Measurements from ENCODE around the gene G6PC2.

Gene G6PC2

GRCh38 chr2:168897449-168897848, 3.6 kb upstream of the G6PC2 start:
- ChIA-PET CTCF (no interaction called here), POLR2A (no interaction called here)
- TF ChIP-seq CTCF (IDR thresholded peaks at IDR 0.05; ENCODE audit: insufficient read depth, low read length, missing control alignments) = no peak
- H3K4me3 ChIP-seq (ENCODE audit: low read depth, low read length) = no peak overlapping the region
- no peak for DNase-seq (ENCODE audit: low read depth, low spot score)

GRCh38 chr2:168903888-168904287, 2.8 kb downstream of the G6PC2 start:
- no peak overlapping the region for H3K4me3 ChIP-seq (ENCODE audit: low read depth, low read length)
- no peak for DNase-seq (ENCODE audit: low read depth, low spot score)
- POLR2A ChIA-PET = no interaction called here
- CTCF ChIA-PET = no interaction called here
- TF ChIP-seq CTCF (IDR thresholded peaks at IDR 0.05; ENCODE audit: insufficient read depth, low read length, missing control alignments) = no peak

GRCh38 chr2:168904358-168904757, 3.3 kb downstream of the G6PC2 start:
- no peak overlapping the region for H3K4me3 ChIP-seq (ENCODE audit: low read depth, low read length)
- DNase-seq (ENCODE audit: low read depth, low spot score) = no peak
- CTCF ChIA-PET = no interaction called here
- no peak for TF ChIP-seq CTCF (IDR thresholded peaks at IDR 0.05; ENCODE audit: insufficient read depth, low read length, missing control alignments)
- POLR2A ChIA-PET = no interaction called here

- CTCF ChIA-PET = interaction anchor here (1.2 to 3.1 kb wide), 2 partner anchors 11 to 13 kb away, joined by 3 to 16 read pairs; no protein-coding TSS in a partner anchor
- TF ChIP-seq CTCF (IDR thresholded peaks at IDR 0.05; ENCODE audit: insufficient read depth, low read length, missing control alignments) = no peak
- DNase-seq (ENCODE audit: low read depth, low spot score) = no peak
- H3K4me3 ChIP-seq (ENCODE audit: low read depth, low read length) = no peak overlapping the region
- POLR2A ChIA-PET = no interaction called here
These were observed 7.0 kb downstream of the G6PC2 start for GRCh38 chr2:168907940-168908662.

- H3K4me3 ChIP-seq (ENCODE audit: low read depth, low read length) = no peak overlapping the region
- ChIA-PET CTCF (interaction anchor here (1.0 to 3.1 kb wide), 2 partner anchors 11 to 51 kb away, joined by 3 to 16 read pairs; no protein-coding TSS in a partner anchor), POLR2A (no interaction called here)
- TF ChIP-seq CTCF (IDR thresholded peaks at IDR 0.05; ENCODE audit: insufficient read depth, low read length, missing control alignments) = no peak
- no peak for DNase-seq (ENCODE audit: low read depth, low spot score)
These were observed 9.2 kb downstream of the G6PC2 start for GRCh38 chr2:168910330-168910729.

GRCh38 chr2:168912466-168912865, 11.4 kb downstream of the G6PC2 start:
- peak overlapping the region; percentile 36; the same call in 1 of the 2 replicates for H3K4me3 ChIP-seq (ENCODE audit: low read depth, low read length)
- DNase-seq (ENCODE audit: low read depth, low spot score) = no peak
- ChIA-PET POLR2A (no interaction called here), CTCF (interaction anchor here (0.7 to 1.4 kb wide), 2 partner anchors 140 to 1229 kb away, joined by 3 read pairs; no protein-coding TSS in a partner anchor)
- TF ChIP-seq CTCF (IDR thresholded peaks at IDR 0.05; ENCODE audit: insufficient read depth, low read length, missing control alignments) = no peak

Measured in AG04449 (cell line).